NT2/D1 (cell line): ENCODE data around the gene CYP2B6.
"Not testable (repeated sequence)": the region's sequence is repeated elsewhere in the genome, so short reads cannot be mapped to it uniquely, and the experiment has no call there.

Experiments used
- DNase-seq: peaks from one replicate; pipeline ENCODE4 v3.0.0-alpha.2; 2011; ENCODE audit warnings: low read depth, low spot score
- H3K27me3 ChIP-seq: 2 replicates; pipeline ENCODE4 v1.6.0; 2011; ENCODE audit warnings: mild to moderate bottlenecking; ENCODE audit not compliant: insufficient read length, insufficient read depth
- H3K36me3 ChIP-seq: 2 replicates; pipeline ENCODE4 v1.6.1; 2011; ENCODE audit warnings: mild to moderate bottlenecking, low read length, mixed read lengths; ENCODE audit not compliant: insufficient read depth, insufficient read length
- H3K4me1 ChIP-seq: 2 replicates; pipeline ENCODE4 v1.5.1; 2011; ENCODE audit not compliant: insufficient read depth, insufficient read length
- H3K4me3 ChIP-seq: 2 replicates; pipeline ENCODE4 v1.5.1; 2011; ENCODE audit warnings: low read depth; ENCODE audit not compliant: insufficient read length
- H3K9ac ChIP-seq: 2 replicates; pipeline ENCODE4 v1.6.0; 2011; ENCODE audit warnings: low read depth; ENCODE audit not compliant: insufficient read length
- H3K9me3 ChIP-seq: 2 replicates; pipeline ENCODE4 v1.5.1; 2011; ENCODE audit warnings: mild to moderate bottlenecking, low read length; ENCODE audit not compliant: insufficient read depth
- SUZ12 ChIP-seq: IDR thresholded peaks from 2 replicates; pipeline ENCODE4 v1.6.1; 2011; ENCODE audit not compliant: insufficient read length, insufficient read depth; ENCODE audit errors: extremely low read depth
- YY1 ChIP-seq: IDR thresholded peaks from 2 replicates; pipeline ENCODE4 v1.6.1; 2011; ENCODE audit not compliant: insufficient read length, insufficient read depth
- ZNF274 ChIP-seq: IDR thresholded peaks from 2 replicates; pipeline ENCODE4 v1.6.1; 2011; ENCODE audit warnings: mild to moderate bottlenecking, low read depth, low read length

Gene CYP2B6

GRCh38 chr19:40974633-40975037 lies 16.4 kb upstream of the CYP2B6 start:
- TF ChIP-seq YY1 (no peak), ZNF274 (no peak), SUZ12 (no peak)
- H3K4me1 ChIP-seq, result no peaks in the 10 kb centered on the region

GRCh38 chr19:40976134-40976533 lies 14.9 kb upstream of the CYP2B6 start:
- Histone ChIP-seq H3K4me1 (no peaks in the 10 kb centered on the region), H3K9ac (no peak overlapping the region), H3K36me3 (no peaks in the 10 kb centered on the region), H3K9me3 (peaks cover 12% of the 10 kb centered on the region; the same call in 1 of the 2 replicates), H3K4me3 (no peak overlapping the region), H3K27me3 (no peaks in the 10 kb centered on the region)
- TF ChIP-seq ZNF274 (no peak), YY1 (no peak), SUZ12 (no peak)
- DNase-seq, result no peak

More at GRCh38 chr19:40974633-40975037, 16.4 kb upstream of the CYP2B6 start:
- peaks cover 16% of the 10 kb centered on the region; the same call in 1 of the 2 replicates for H3K9me3 ChIP-seq
- no peak overlapping the region for H3K4me3 ChIP-seq
- DNase-seq, result peak; percentile 68
- H3K36me3 ChIP-seq, result no peaks in the 10 kb centered on the region
- H3K27me3 ChIP-seq, result no peaks in the 10 kb centered on the region
- H3K9ac ChIP-seq, result no peak overlapping the region

DNA sequence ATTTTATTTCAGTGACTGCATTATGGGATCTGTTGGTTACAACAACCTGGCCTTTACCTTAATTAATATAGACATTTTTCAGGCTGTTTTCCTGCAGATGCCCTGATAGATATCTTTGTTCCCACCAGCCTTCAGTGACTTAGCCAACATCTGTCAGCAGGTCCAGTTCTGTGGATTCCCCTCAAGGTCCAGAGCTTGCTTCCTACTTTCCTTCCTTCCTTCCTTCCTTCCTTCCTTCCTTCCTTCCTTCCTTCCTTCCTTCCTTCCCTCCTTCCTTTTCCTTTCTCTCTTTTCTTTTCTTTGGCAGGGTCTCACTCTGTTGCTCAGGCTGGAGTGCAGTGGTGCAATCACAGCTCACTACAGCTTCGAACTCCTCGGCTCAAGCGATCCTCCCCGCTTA lies 14.4 kb upstream of the CYP2B6 start:
- Histone ChIP-seq H3K4me3 (no peak overlapping the region), H3K36me3 (no peaks in the 10 kb centered on the region), H3K9ac (no peak overlapping the region), H3K27me3 (no peaks in the 10 kb centered on the region), H3K4me1 (no peaks in the 10 kb centered on the region), H3K9me3 (peaks cover 6% of the 10 kb centered on the region; the same call in 1 of the 2 replicates)
- TF ChIP-seq ZNF274 (no peak), YY1 (no peak), SUZ12 (no peak)
- DNase-seq, result no peak

DNA sequence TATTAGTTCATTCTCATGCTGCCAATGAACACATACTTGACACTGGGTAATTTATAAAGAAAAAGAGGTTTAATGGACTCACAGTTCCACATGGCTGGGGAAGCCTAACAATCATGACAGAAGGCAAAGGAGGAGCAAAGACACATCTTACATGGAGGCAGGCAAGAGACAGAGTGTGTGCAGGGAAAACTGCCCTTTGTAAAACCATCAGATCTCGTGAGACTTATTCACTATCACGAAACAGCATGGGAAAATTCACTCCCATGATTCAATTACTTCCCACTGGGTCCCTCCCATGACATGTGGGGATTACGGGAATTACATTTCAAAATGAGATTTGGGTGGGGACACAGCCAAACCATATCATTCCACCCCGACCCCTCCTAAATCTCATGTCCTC lies 11.3 kb upstream of the CYP2B6 start:
- not testable (repeated sequence) for H3K4me3 ChIP-seq, H3K36me3 ChIP-seq, H3K9ac ChIP-seq, H3K27me3 ChIP-seq, DNase-seq, H3K9me3 ChIP-seq, H3K4me1 ChIP-seq

DNA sequence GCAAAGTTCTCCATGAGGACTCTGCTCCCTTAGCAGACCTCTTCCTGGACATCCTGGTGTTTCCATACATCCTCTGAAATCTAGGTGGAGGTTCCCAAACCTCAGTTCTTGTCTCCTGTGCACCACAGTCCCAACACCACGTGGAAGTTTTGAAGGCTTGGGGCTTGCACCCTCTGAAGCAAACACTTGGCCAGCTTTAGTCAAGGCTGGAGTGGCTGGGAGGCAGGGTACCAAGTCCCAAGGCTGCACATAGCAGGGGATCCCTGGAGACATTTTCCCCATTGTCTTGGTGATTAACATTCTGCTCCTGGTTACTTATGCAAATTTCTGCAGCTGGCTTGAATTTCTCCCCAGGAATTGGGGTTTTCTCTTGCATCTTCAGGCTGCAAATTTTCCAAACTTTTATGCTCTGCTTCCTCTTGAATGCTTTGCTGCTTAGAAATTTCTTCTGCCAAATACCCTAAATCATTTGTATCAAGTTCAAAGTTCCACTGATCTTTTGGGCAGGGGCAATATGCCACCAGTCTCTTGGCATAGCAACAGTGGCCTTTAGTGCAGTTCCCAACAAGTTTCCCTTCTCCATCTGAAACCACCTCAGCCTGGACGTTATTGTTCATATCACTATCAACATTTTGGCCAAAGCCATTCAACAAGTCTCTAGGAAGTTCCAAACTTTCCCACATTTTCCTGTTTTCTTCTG lies 10.2 kb upstream of the CYP2B6 start:
- DNase-seq, result peak; percentile 48
- not testable (repeated sequence) for H3K4me3 ChIP-seq, H3K9me3 ChIP-seq

DNA sequence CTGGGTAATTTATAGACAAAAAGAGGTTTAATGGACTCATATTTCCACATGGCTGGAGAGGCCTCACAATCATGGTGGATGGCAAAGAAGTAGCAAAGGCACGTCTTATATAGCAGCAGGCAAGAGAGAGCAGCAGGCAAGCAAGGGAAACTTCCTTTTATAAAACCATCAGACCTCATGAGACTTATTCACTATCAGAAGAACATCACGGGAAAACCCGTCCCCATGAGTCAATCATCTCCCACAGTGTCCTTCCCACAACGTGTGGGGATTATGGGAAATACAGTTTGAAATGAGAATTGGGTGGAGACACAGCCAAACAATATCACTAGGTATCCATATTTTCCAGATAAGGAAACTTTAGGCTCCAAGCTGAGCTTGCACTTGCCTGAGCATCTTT lies 9.5 kb upstream of the CYP2B6 start:
- Histone ChIP-seq H3K27me3 (no peaks in the 10 kb centered on the region), H3K9me3 (no peaks in the 10 kb centered on the region), H3K4me3 (no peak overlapping the region), H3K36me3 (no peaks in the 10 kb centered on the region), H3K9ac (no peak overlapping the region), H3K4me1 (peaks cover 4% of the 10 kb centered on the region)
- TF ChIP-seq SUZ12 (no peak), ZNF274 (no peak), YY1 (no peak)
- no peak for DNase-seq

More for the DNA sequence above, 10.2 kb upstream of the CYP2B6 start:
- not testable (repeated sequence) for H3K9ac ChIP-seq, H3K4me1 ChIP-seq, H3K27me3 ChIP-seq, H3K36me3 ChIP-seq

- H3K4me1 ChIP-seq, result peaks cover 4% of the 10 kb centered on the region
- no peaks in the 10 kb centered on the region for H3K36me3 ChIP-seq
- H3K9me3 ChIP-seq, result no peaks in the 10 kb centered on the region
- H3K27me3 ChIP-seq, result no peaks in the 10 kb centered on the region
- H3K9ac ChIP-seq, result no peak overlapping the region
- peak; percentile 84 for DNase-seq
- TF ChIP-seq YY1 (no peak), ZNF274 (no peak), SUZ12 (no peak)
- no peak overlapping the region for H3K4me3 ChIP-seq
Observed at GRCh38 chr19:40982594-40983101, 8.4 kb upstream of the CYP2B6 start.
